IMR-90 (cell line): ENCODE measurements around the gene ZMAT5.

Experiments
- BHLHE40 ChIP-seq: fragments of 150-350 bp; IDR thresholded peaks from 2 replicates; pipeline ENCODE4 v1.6.1; 2016; ENCODE audit warnings: mild to moderate bottlenecking, low read depth, low read length
- CEBPB ChIP-seq: IDR thresholded peaks from 2 replicates; pipeline ENCODE4 v1.6.1; 2012; ENCODE audit warnings: low read depth, low read length, improper control_type of control experiment
- CHD1 ChIP-seq: IDR thresholded peaks from 2 replicates; pipeline ENCODE4 v1.6.1; 2012; ENCODE audit warnings: low read depth, low read length, improper control_type of control experiment
- FOS ChIP-seq: fragments of 150-350 bp; IDR thresholded peaks from 2 replicates; pipeline ENCODE4 v1.6.1; 2016; ENCODE audit warnings: low read depth, low read length
- MAFK ChIP-seq: IDR thresholded peaks from 2 replicates; pipeline ENCODE4 v1.6.1; 2012; ENCODE audit warnings: low read depth, low read length, improper control_type of control experiment
- MXI1 ChIP-seq: IDR thresholded peaks from 2 replicates; pipeline ENCODE4 v1.6.1; 2012; ENCODE audit warnings: low read depth, mild to moderate bottlenecking, low read length, moderate library complexity, borderline replicate concordance
- NFE2L2 ChIP-seq: fragments of 150-350 bp; IDR thresholded peaks from 2 replicates; pipeline ENCODE4 v1.6.1; 2016; ENCODE audit warnings: low read depth, mild to moderate bottlenecking, low read length
- POLR2A ChIP-seq: IDR thresholded peaks from 2 replicates; pipeline ENCODE4 v1.6.1; 2012; ENCODE audit warnings: mild to moderate bottlenecking, low read depth, low read length
- RAD21 ChIP-seq: IDR thresholded peaks from 2 replicates; pipeline ENCODE4 v1.6.1; 2012; ENCODE audit warnings: low read length, improper control_type of control experiment
- RCOR1 ChIP-seq: IDR thresholded peaks from 2 replicates; pipeline ENCODE4 v1.6.1; 2012; ENCODE audit warnings: mild to moderate bottlenecking, low read length, improper control_type of control experiment; ENCODE audit not compliant: insufficient replicate concordance
- SMC3 ChIP-seq: fragments of 150-350 bp; IDR thresholded peaks from 2 replicates; pipeline ENCODE4 v1.6.1; 2016; ENCODE audit warnings: low read depth, mild to moderate bottlenecking, antibody characterized with exemption, low read length, moderate library complexity
- TF ChIP-seq, protein P1 (sequence below): conservative IDR thresholded peaks from 2 replicates; pipeline ENCODE4 v1.5.1; 2012; ENCODE audit warnings: mild to moderate bottlenecking, low read depth, low read length, improper control_type of control experiment
- TF ChIP-seq, protein P2 (sequence below): fragments of 150-350 bp; IDR thresholded peaks from 2 replicates; pipeline ENCODE4 v1.6.1; 2016; ENCODE audit warnings: low read depth, mild to moderate bottlenecking, low read length, moderate library complexity, borderline replicate concordance
- TF ChIP-seq, protein P3 (sequence below): fragments of 150-350 bp; IDR thresholded peaks from 2 replicates; pipeline ENCODE4 v1.6.1; 2017; ENCODE audit warnings: mild to moderate bottlenecking, antibody characterized with exemption, low read length, low read depth

DNA sequence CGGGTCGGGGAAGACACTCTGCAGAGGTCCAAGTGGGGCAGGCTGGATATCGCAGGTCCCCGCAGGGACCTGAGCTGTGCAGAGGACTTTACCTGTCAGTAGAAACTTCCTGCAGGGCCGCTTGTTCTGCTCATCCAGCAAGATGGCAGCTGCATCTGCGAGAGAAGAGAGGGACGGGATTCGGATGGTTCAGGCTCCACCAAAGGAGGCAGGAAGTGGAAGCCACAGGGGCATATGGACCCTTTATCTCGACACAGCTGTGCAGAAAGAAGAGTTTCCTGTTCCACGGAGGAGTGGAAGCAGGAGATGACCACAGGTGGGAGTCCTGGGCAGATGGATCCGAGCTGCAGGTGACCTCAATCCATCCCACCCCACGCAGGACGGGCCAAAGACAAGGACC is 24.5 kb downstream of the ZMAT5 start:
- TF ChIP-seq CEBPB = no peak
- TF ChIP-seq, protein P1, sequence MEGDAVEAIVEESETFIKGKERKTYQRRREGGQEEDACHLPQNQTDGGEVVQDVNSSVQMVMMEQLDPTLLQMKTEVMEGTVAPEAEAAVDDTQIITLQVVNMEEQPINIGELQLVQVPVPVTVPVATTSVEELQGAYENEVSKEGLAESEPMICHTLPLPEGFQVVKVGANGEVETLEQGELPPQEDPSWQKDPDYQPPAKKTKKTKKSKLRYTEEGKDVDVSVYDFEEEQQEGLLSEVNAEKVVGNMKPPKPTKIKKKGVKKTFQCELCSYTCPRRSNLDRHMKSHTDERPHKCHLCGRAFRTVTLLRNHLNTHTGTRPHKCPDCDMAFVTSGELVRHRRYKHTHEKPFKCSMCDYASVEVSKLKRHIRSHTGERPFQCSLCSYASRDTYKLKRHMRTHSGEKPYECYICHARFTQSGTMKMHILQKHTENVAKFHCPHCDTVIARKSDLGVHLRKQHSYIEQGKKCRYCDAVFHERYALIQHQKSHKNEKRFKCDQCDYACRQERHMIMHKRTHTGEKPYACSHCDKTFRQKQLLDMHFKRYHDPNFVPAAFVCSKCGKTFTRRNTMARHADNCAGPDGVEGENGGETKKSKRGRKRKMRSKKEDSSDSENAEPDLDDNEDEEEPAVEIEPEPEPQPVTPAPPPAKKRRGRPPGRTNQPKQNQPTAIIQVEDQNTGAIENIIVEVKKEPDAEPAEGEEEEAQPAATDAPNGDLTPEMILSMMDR = no peak
- no peak for TF ChIP-seq MXI1
- TF ChIP-seq POLR2A = no peak
- TF ChIP-seq CHD1 = no peak
- no peak for TF ChIP-seq FOS
- TF ChIP-seq MAFK = no peak
- TF ChIP-seq NFE2L2 = no peak
- TF ChIP-seq, protein P2, sequence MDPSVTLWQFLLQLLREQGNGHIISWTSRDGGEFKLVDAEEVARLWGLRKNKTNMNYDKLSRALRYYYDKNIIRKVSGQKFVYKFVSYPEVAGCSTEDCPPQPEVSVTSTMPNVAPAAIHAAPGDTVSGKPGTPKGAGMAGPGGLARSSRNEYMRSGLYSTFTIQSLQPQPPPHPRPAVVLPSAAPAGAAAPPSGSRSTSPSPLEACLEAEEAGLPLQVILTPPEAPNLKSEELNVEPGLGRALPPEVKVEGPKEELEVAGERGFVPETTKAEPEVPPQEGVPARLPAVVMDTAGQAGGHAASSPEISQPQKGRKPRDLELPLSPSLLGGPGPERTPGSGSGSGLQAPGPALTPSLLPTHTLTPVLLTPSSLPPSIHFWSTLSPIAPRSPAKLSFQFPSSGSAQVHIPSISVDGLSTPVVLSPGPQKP = no peak
- TF ChIP-seq, protein P3, sequence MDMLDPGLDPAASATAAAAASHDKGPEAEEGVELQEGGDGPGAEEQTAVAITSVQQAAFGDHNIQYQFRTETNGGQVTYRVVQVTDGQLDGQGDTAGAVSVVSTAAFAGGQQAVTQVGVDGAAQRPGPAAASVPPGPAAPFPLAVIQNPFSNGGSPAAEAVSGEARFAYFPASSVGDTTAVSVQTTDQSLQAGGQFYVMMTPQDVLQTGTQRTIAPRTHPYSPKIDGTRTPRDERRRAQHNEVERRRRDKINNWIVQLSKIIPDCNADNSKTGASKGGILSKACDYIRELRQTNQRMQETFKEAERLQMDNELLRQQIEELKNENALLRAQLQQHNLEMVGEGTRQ = no peak
- TF ChIP-seq RCOR1 = no peak
- TF ChIP-seq SMC3 = no peak
- no peak for TF ChIP-seq BHLHE40
- no peak for TF ChIP-seq RAD21
